PC-3 (cell line): ENCODE results near the gene TNFRSF12A. TPM values are rescaled to one million over a fixed set of nuclear protein-coding genes. Genes with fewer than 3 reads are reported as not detected.
A peak's percentile ranks its signal among the peaks of the same experiment; 100 is the strongest.

Experiments
- ATAC-seq: fragments of 200-7000 bp; cut with Tn5 transposase; 2 replicates; pipeline ENCODE4 v1.9.1; 2020; ENCODE audit warnings: mild to moderate bottlenecking, moderate library complexity
- BruUV-seq: library from RNA; stranded (reverse); fragments of 400-500 nt; replicated peaks from 2 replicates; lab custom pipeline; 2021; lab: Mats Ljungman, UMichigan
- CTCF ChIA-PET: fragments of 300-600 bp; sonication (Branson Sonifier 250); formaldehyde crosslinking; loops from one replicate; lab custom pipeline; 2022; ENCODE audit warnings: antibody characterized with exemption; lab: Charles Lee
- POLR2A ChIA-PET: fragments of 300-600 bp; sonication (Branson Sonifier 250); formaldehyde crosslinking; loops from one replicate; lab custom pipeline; 2022; ENCODE audit warnings: antibody characterized with exemption; ENCODE audit not compliant: unreplicated experiment; lab: Charles Lee
- DNase-seq: peaks from one replicate; pipeline ENCODE4 v3.0.0-alpha.2; 2015
- H2AFZ ChIP-seq: fragments of 300-600 bp; sonication (generic); 2 replicates; pipeline ENCODE4 v1.6.0; 2016; ENCODE audit warnings: antibody characterized with exemption, low read length
- H3F3A ChIP-seq: fragments of 300-600 bp; sonication (generic); one replicate; pipeline ENCODE4 v1.6.0; 2017; ENCODE audit warnings: antibody characterized with exemption, low read length, control low read depth, mild to moderate bottlenecking; ENCODE audit not compliant: unreplicated experiment
- H3K27ac ChIP-seq: fragments of 300-600 bp; sonication (generic); 2 replicates; pipeline ENCODE4 v1.5.1; 2016; ENCODE audit warnings: mild to moderate bottlenecking, low read length
- H3K27me3 ChIP-seq: fragments of 300-600 bp; sonication (generic); 2 replicates; pipeline ENCODE4 v1.6.1; 2016; ENCODE audit warnings: low read length, mixed read lengths
- H3K36me3 ChIP-seq: fragments of 300-600 bp; sonication (generic); 2 replicates; pipeline ENCODE4 v1.6.1; 2016; ENCODE audit warnings: low read depth, mixed run types, low read length, mixed read lengths
- H3K4me1 ChIP-seq: fragments of 300-600 bp; sonication (generic); 2 replicates; pipeline ENCODE4 v1.5.1; 2016; ENCODE audit warnings: low read length; ENCODE audit not compliant: insufficient read depth
- H3K4me2 ChIP-seq: fragments of 300-600 bp; sonication (generic); 2 replicates; pipeline ENCODE4 v1.6.0; 2016; ENCODE audit warnings: low read length
- H3K4me3 ChIP-seq: fragments of 300-600 bp; sonication (generic); 2 replicates; pipeline ENCODE4 v1.5.1; 2016; ENCODE audit warnings: mild to moderate bottlenecking, low read length, mixed read lengths
- H3K79me2 ChIP-seq: fragments of 300-600 bp; sonication (generic); 2 replicates; pipeline ENCODE4 v1.6.1; 2017; ENCODE audit warnings: low read length, mixed read lengths
- H3K9ac ChIP-seq: fragments of 300-600 bp; sonication (generic); 2 replicates; pipeline ENCODE4 v1.6.0; 2016; ENCODE audit warnings: mild to moderate bottlenecking, low read length
- H3K9me2 ChIP-seq: fragments of 300-600 bp; sonication (generic); replicated peaks from 2 replicates; pipeline ENCODE4 v1.6.1; 2016; ENCODE audit warnings: mixed run types, low read length, mixed read lengths
- H3K9me3 ChIP-seq: fragments of 300-600 bp; sonication (generic); 2 replicates; pipeline ENCODE4 v1.6.1; 2016; ENCODE audit warnings: low read length, mixed read lengths
- H4K20me1 ChIP-seq: fragments of 300-600 bp; sonication (generic); 2 replicates; pipeline ENCODE4 v1.6.1; 2016; ENCODE audit warnings: low read length, mixed read lengths
- EZH2 ChIP-seq: fragments of 300-600 bp; sonication (generic); IDR thresholded peaks from one replicate; pipeline ENCODE4 v1.6.1; 2017; ENCODE audit warnings: antibody characterized with exemption, mild to moderate bottlenecking, low read length; ENCODE audit not compliant: unreplicated experiment
- EZH2phosphoT487 ChIP-seq: fragments of 300-600 bp; sonication (generic); IDR thresholded peaks from 2 replicates; pipeline ENCODE4 v1.6.1; 2018; ENCODE audit warnings: mild to moderate bottlenecking, antibody characterized with exemption, low read length, borderline replicate concordance
- intact Hi-C: fragments of 100-400 bp; cut with micrococcal nuclease; formaldehyde crosslinking; loops from 2 replicates; pipeline ENCODE4 v1.9.0; 2023
- total RNA-seq: library from RNA; depleted of rRNA; stranded (reverse); fragments of >200 nt; gene quantifications from 2 replicates; pipeline ENCODE4 v1.2.3, GENCODE V29; 2014
- TF ChIP-seq, protein P1 (sequence below): fragments of 300-600 bp; sonication (generic); conservative IDR thresholded peaks from 2 replicates; pipeline ENCODE4 v1.5.1; 2017; ENCODE audit warnings: antibody characterized with exemption, low read depth, mild to moderate bottlenecking, low read length

Gene TNFRSF12A
- total RNA-seq, 1 experiment from 2014 or later = 713 TPM

GRCh38 chr16:3046641-3047386 lies 26.6 kb downstream of the TNFRSF12A start:
- ATAC-seq = no peak
- H3K4me3 ChIP-seq = peak overlapping the region; percentile 74; the same call in 1 of the 2 replicates
- H3K4me2 ChIP-seq = peak overlapping the region; percentile 98; the same call in 1 of the 2 replicates
- H3K27ac ChIP-seq = no peak overlapping the region
- no peak for TF ChIP-seq EZH2phosphoT487
- no peak for TF ChIP-seq EZH2
- TF ChIP-seq, protein P1, sequence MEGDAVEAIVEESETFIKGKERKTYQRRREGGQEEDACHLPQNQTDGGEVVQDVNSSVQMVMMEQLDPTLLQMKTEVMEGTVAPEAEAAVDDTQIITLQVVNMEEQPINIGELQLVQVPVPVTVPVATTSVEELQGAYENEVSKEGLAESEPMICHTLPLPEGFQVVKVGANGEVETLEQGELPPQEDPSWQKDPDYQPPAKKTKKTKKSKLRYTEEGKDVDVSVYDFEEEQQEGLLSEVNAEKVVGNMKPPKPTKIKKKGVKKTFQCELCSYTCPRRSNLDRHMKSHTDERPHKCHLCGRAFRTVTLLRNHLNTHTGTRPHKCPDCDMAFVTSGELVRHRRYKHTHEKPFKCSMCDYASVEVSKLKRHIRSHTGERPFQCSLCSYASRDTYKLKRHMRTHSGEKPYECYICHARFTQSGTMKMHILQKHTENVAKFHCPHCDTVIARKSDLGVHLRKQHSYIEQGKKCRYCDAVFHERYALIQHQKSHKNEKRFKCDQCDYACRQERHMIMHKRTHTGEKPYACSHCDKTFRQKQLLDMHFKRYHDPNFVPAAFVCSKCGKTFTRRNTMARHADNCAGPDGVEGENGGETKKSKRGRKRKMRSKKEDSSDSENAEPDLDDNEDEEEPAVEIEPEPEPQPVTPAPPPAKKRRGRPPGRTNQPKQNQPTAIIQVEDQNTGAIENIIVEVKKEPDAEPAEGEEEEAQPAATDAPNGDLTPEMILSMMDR = no peak
- no peaks in the 10 kb centered on the region for H3F3A ChIP-seq
- POLR2A ChIA-PET = no interaction called here
- intact Hi-C loops = no loop called here
- H3K9me3 ChIP-seq = no peaks in the 10 kb centered on the region
- DNase-seq = no peak
- no peaks in the 10 kb centered on the region for H3K4me1 ChIP-seq
- H3K9me2 ChIP-seq = no peaks in the 10 kb centered on the region
- CTCF ChIA-PET = interaction anchor here (1.0 kb wide), 1 partner anchor 15 kb away, joined by 3 read pairs; no protein-coding TSS in a partner anchor
- H3K27me3 ChIP-seq = peaks cover 3% of the 10 kb centered on the region; the same call in 1 of the 2 replicates
- BruUV-seq = no TSS peak
- no peaks in the 10 kb centered on the region for H3K36me3 ChIP-seq
- H4K20me1 ChIP-seq = no peaks in the 10 kb centered on the region
- H2AFZ ChIP-seq = no peak overlapping the region
- no peaks in the 10 kb centered on the region for H3K79me2 ChIP-seq
- no peak overlapping the region for H3K9ac ChIP-seq

GRCh38 chr16:3047387-3047720 lies 27.2 kb downstream of the TNFRSF12A start:
- intact Hi-C loops = no loop called here
- Histone ChIP-seq H3K9ac (no peak overlapping the region), H3K36me3 (no peaks in the 10 kb centered on the region), H3K9me3 (no peaks in the 10 kb centered on the region), H3K4me1 (no peaks in the 10 kb centered on the region), H3K79me2 (no peaks in the 10 kb centered on the region), H3F3A (no peaks in the 10 kb centered on the region), H3K27me3 (peaks cover 3% of the 10 kb centered on the region; the same call in 1 of the 2 replicates), H4K20me1 (no peaks in the 10 kb centered on the region), H3K4me2 (no peak overlapping the region), H3K27ac (no peak overlapping the region), H2AFZ (no peak overlapping the region), H3K9me2 (no peaks in the 10 kb centered on the region), H3K4me3 (no peak overlapping the region)
- ChIA-PET CTCF (interaction anchor here (1.0 kb wide), 1 partner anchor 16 kb away, joined by 3 read pairs; no protein-coding TSS in a partner anchor), POLR2A (interaction anchor here (0.7 kb wide), 1 partner anchor 28 kb away, joined by 17 read pairs; no protein-coding TSS in a partner anchor)
- no peak for DNase-seq
- ATAC-seq = no peak
- no peak for TF ChIP-seq EZH2
- no peak for TF ChIP-seq EZH2phosphoT487
- TF ChIP-seq, protein P1 = no peak
- no TSS peak for BruUV-seq

DNA sequence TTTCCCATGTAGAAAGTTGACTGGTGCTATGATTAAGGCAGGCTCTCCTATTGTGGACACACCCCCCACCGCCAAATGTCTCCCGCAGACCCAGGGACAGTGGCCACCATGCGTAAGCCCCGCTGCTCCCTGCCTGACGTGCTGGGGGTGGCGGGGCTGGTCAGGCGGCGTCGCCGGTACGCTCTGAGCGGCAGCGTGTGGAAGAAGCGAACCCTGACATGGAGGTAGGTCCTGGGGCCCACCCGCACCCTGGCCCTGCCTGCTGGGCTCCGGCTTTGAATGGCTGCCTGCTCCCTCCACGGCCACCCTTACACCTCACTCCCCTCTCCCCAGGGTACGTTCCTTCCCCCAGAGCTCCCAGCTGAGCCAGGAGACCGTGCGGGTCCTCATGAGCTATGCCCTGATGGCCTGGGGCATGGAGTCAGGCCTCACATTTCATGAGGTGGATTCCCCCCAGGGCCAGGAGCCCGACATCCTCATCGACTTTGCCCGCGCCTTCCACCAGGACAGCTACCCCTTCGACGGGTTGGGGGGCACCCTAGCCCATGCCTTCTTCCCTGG lies 29.8 kb downstream of the TNFRSF12A start:
- no TSS peak for BruUV-seq
- intact Hi-C loops = no loop called here
- no peak for ATAC-seq
- H3K27me3 ChIP-seq = peaks cover 3% of the 10 kb centered on the region; the same call in 1 of the 2 replicates
- H4K20me1 ChIP-seq = no peaks in the 10 kb centered on the region
- H3K4me3 ChIP-seq = no peak overlapping the region
- TF ChIP-seq, protein P1 = no peak
- TF ChIP-seq EZH2phosphoT487 (no peak), EZH2 (no peak)
- ChIA-PET POLR2A (no interaction called here), CTCF (no interaction called here)
- H3F3A ChIP-seq = no peaks in the 10 kb centered on the region
- no peak overlapping the region for H2AFZ ChIP-seq
- DNase-seq = no peak
- no peaks in the 10 kb centered on the region for H3K9me2 ChIP-seq
- H3K9ac ChIP-seq = no peak overlapping the region
- no peaks in the 10 kb centered on the region for H3K9me3 ChIP-seq
- no peaks in the 10 kb centered on the region for H3K79me2 ChIP-seq
- H3K27ac ChIP-seq = no peak overlapping the region
- H3K4me2 ChIP-seq = no peak overlapping the region
- no peaks in the 10 kb centered on the region for H3K36me3 ChIP-seq
- no peaks in the 10 kb centered on the region for H3K4me1 ChIP-seq
